C4-2B (cell line): ENCODE measurements around the gene FBXL16.

Experiments
- CTCF ChIP-seq: fragments of 450-650 bp; conservative IDR thresholded peaks from 2 replicates; pipeline ENCODE4 v1.5.1; 2017; ENCODE audit warnings: mild to moderate bottlenecking
- ZFX ChIP-seq: fragments of 450-650 bp; IDR thresholded peaks from 2 replicates; pipeline ENCODE4 v1.6.1; 2017

- TF ChIP-seq CTCF (no peak), ZFX (no peak)
Measured at GRCh38 chr16:716768-717325, 11.2 kb upstream of the FBXL16 start.
